SK-N-MC (cell line): ENCODE data around the gene PLP2.

Experiments used
- DNase-seq: peaks from one replicate; pipeline ENCODE4 v3.0.0-alpha.2; 2011; ENCODE audit warnings: low read depth, low spot score
- H3K27ac ChIP-seq: fragments of 200-600 bp; sonication (generic); 2 replicates; pipeline ENCODE4 v1.5.1; 2016; ENCODE audit warnings: mixed run types
- H3K36me3 ChIP-seq: fragments of 200-600 bp; sonication (generic); 2 replicates; pipeline ENCODE4 v1.6.1; 2017; ENCODE audit warnings: antibody characterized with exemption, low read length, mixed read lengths; ENCODE audit not compliant: insufficient read depth
- H3K4me3 ChIP-seq: fragments of 200-600 bp; sonication (generic); 2 replicates; pipeline ENCODE4 v1.5.1; 2016
- H3K9ac ChIP-seq: fragments of 200-600 bp; sonication (generic); 2 replicates; pipeline ENCODE4 v1.8.0; 2017; ENCODE audit warnings: mixed run types, mixed read lengths; ENCODE audit not compliant: insufficient read length
- H3K9me3 ChIP-seq: fragments of 200-600 bp; sonication (generic); 2 replicates; pipeline ENCODE4 v1.6.1; 2017; ENCODE audit warnings: low read depth, mild to moderate bottlenecking, antibody characterized with exemption, low read length, moderate library complexity, mixed read lengths
- EZH2 ChIP-seq: fragments of 200-600 bp; sonication (generic); IDR thresholded peaks from one replicate; pipeline ENCODE4 v1.6.1; 2017; ENCODE audit warnings: antibody characterized with exemption
- FOXP2 ChIP-seq: optimal IDR thresholded peaks from 2 replicates; pipeline ENCODE3; 2011; ENCODE audit warnings: mild to moderate bottlenecking, moderate library complexity; ENCODE audit not compliant: insufficient read depth; ENCODE audit errors: extremely low read length, control extremely low read depth
- POLR2AphosphoS5 ChIP-seq: IDR thresholded peaks from 2 replicates; pipeline ENCODE4 v1.6.1; 2012; ENCODE audit warnings: mild to moderate bottlenecking, low read depth, low read length, borderline replicate concordance

Gene PLP2

DNA sequence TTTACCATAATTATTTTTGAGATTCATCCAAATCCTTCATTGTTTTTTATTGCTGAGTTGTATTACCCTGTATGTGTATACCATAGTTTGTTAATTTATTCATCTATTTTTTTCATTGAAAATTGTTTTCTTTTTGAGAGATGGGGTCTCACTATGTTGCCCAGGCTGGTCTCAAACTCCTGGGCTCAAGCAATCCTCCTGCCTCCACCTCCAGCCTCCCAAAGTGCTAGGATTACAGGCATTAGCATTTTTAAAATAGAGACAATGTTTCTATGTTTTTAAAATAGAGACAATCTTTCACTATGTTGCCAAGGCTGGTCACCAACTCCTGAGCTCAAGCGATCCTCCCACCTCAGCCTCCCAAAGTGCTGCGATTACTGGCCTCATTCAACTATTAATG, 10.8 kb upstream of the PLP2 start:
- H3K27ac ChIP-seq: no peak overlapping the region
- TF ChIP-seq FOXP2: no peak
- no peak for TF ChIP-seq POLR2AphosphoS5
- no peak for TF ChIP-seq EZH2
- no peak overlapping the region for H3K9ac ChIP-seq
- no peak overlapping the region for H3K4me3 ChIP-seq
- no peak for DNase-seq
- no peaks in the 10 kb centered on the region for H3K36me3 ChIP-seq
- no peaks in the 10 kb centered on the region for H3K9me3 ChIP-seq

DNA sequence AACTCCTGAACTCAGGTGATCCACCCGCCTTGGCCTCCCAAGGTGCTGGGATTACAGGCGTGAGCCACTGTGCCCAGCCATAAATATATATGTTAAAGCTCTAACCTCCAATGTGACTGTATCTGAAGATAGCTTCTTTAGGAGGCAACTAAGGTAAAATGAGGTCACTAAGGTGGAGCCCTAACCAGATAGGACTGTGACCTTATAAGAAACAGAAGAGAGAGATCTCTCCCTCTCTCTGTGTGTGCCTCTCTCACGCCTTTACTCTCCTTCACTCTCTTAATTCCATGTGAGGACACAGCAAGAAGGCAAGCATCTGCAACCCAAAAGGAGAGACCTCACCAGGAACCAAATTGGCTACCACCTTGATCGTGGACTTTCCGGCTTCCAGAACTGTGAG, 10.1 kb upstream of the PLP2 start:
- no peak for DNase-seq
- no peaks in the 10 kb centered on the region for H3K9me3 ChIP-seq
- no peak overlapping the region for H3K9ac ChIP-seq
- H3K27ac ChIP-seq: no peak overlapping the region
- TF ChIP-seq EZH2: no peak
- no peak for TF ChIP-seq POLR2AphosphoS5
- H3K36me3 ChIP-seq: no peaks in the 10 kb centered on the region
- no peak overlapping the region for H3K4me3 ChIP-seq

DNA sequence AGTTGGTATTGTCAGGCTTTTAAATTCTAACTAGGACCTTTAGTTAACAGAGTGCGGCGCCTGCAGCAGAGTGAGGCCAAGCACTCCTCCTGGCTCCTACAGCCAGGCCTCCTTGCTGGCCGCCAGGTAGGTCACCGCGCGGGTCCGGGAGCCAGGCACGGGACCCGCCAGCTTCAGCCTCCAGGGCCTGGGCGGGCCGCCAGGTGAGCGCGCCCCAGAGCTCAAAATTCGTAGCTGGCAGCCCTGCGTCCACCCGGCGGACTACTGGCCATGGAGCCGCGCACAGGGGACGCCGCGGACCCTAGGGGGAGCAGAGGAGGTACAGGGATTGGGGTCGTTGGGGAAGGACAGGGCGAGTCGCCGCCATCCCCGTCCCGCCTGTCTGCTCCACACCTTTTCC, 9.1 kb upstream of the PLP2 start, which contains the start of gene MAGIX:
Gene MAGIX (plus strand): TSS at position 139 of the 400 bp plus-strand sequence. CDS start 132 bp downstream, at position 271.
- H3K4me3 ChIP-seq: peak within 1 kb of the TSS; percentile 77
- peak within 1 kb of the TSS; percentile 55 for H3K9ac ChIP-seq
- TF ChIP-seq POLR2AphosphoS5 (no peak), EZH2 (no peak), FOXP2 (no peak)
- H3K9me3 ChIP-seq: no peaks in the 10 kb centered on the region
- H3K36me3 ChIP-seq: no peaks in the 10 kb centered on the region
- no peak for DNase-seq
- no peak within 1 kb of the TSS for H3K27ac ChIP-seq

- Histone ChIP-seq H3K36me3 (no peaks in the 10 kb centered on the region), H3K9me3 (no peaks in the 10 kb centered on the region), H3K27ac (peak overlapping the region; percentile 91), H3K9ac (peak overlapping the region; percentile 76), H3K4me3 (peak overlapping the region; percentile 77)
- DNase-seq: no peak
- TF ChIP-seq EZH2 (no peak), FOXP2 (no peak), POLR2AphosphoS5 (peak; percentile 52; the same call in 1 of the 2 replicates)
Measured at GRCh38 chrX:49163555-49164419, 7.9 kb upstream of the PLP2 start.

DNA sequence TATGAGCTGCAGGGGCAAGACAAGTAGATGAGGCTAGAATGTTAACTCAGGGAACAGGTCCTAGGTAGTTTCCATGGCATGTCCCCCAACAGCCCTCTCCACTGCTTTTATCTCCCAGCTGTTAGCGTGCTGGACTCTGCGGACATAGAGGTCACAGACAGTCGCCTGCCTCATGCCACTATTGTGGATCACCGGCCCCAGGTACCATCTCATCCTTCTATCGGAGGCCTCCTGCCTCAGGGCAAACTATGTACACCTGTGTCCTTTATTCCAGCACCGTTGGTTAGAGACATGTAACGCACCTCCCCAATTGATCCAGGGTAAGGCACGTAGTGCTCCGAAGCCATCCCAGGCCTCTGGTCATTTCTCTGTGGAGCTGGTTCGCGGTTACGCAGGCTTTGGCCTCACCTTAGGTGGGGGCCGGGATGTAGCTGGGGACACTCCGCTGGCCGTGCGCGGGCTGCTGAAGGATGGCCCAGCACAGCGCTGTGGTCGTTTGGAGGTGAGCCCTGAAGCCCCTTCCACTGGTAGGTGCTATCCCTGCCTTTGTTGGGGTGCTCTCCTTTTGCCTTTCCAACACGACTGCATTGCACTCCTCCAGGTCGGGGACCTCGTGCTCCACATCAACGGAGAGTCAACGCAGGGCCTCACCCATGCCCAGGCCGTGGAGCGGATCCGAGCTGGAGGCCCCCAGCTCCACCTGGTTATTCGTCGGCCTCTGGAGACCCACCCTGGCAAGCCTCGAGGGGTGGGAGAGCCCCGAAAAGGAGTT, 6.9 kb upstream of the PLP2 start:
- no peak overlapping the region for H3K9ac ChIP-seq
- TF ChIP-seq EZH2 (no peak), POLR2AphosphoS5 (no peak), FOXP2 (no peak)
- H3K27ac ChIP-seq: no peak overlapping the region

DNA sequence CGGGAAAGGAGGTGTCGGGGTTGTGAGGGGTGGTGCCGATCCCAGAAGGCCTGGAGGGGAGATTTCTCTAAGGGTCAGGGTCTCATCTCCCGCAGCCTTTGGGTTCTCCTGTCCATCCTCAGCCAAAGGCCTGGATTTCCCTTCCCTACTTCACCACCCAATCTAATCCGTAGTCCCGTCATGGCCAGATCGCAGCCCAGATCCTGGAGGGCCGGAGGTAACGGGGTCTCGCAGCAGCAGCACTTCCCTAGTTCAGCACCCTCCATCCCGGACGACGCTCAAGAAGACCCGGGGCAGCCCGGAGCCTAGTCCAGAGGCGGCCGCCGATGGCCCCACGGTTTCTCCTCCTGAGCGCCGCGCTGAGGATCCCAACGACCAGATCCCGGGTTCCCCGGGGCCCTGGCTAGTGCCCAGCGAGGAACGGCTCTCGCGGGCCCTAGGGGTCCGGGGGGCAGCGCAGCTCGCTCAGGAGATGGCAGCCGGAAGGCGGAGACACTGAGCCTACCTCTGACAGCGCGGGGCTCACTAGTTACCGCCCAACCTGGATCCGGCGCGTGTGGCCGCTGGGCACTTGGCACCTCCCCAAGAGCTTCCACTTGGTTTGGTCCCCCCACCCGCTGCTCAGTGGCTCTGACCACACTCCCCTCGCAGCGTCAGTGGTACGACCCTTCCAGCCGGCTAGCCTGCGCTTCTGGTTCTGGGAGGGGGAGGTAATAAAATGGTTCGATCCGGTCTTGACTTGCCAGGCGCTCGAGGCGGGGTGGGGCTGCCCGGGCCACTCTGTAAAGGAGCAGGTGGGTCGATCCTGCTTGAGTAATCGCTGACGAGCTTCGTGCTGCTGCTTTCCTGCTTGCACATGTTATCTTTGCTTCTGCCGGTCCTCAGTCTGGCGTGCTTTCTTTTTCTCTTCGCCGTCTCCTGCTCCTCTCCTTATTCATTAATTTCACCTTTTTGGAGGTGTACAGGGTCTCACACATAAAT, 5.5 kb upstream of the PLP2 start:
- H3K27ac ChIP-seq: no peak overlapping the region
- no peak overlapping the region for H3K9ac ChIP-seq

More for the DNA sequence above, 6.9 kb upstream of the PLP2 start:
- Histone ChIP-seq H3K4me3 (no peak overlapping the region), H3K36me3 (no peaks in the 10 kb centered on the region), H3K9me3 (no peaks in the 10 kb centered on the region)
- no peak for DNase-seq

GRCh38 chrX:49166914-49167739, 4.6 kb upstream of the PLP2 start:
- TF ChIP-seq POLR2AphosphoS5 (no peak), EZH2 (no peak), FOXP2 (no peak)
- no peaks in the 10 kb centered on the region for H3K36me3 ChIP-seq
- H3K4me3 ChIP-seq: no peak overlapping the region
- no peak overlapping the region for H3K9ac ChIP-seq
- no peaks in the 10 kb centered on the region for H3K9me3 ChIP-seq
- DNase-seq: no peak
- no peak overlapping the region for H3K27ac ChIP-seq

More for the DNA sequence above, 5.5 kb upstream of the PLP2 start:
- Histone ChIP-seq H3K4me3 (no peak overlapping the region), H3K36me3 (no peaks in the 10 kb centered on the region), H3K9me3 (no peaks in the 10 kb centered on the region)
- no peak for TF ChIP-seq EZH2
- no peak for TF ChIP-seq POLR2AphosphoS5
- TF ChIP-seq FOXP2: no peak
- DNase-seq: no peak
